ENCODE results near the gene SMC3. TPM values are rescaled to one million over a fixed set of nuclear protein-coding genes. Genes with fewer than 3 reads are reported as not detected.
A peak's percentile ranks its signal among the peaks of the same experiment; 100 is the strongest.

The SMC3 gene
- total RNA-seq, 1 donor from 2014 or later: 60.6 TPM

- Mint-ChIP-seq H3K9me3 (no peaks in the 10 kb centered on the region), H3K36me3 (peaks cover 33% of the 10 kb centered on the region), H3K27me3 (no peaks in the 10 kb centered on the region), H3K27ac (no peak overlapping the region), H3K4me3 (no peak overlapping the region), H3K4me1 (ENCODE audit: unreplicated experiment) (no peaks in the 10 kb centered on the region)
- TF ChIP-seq CTCF (conservative IDR thresholded peaks at IDR 0.05): no peak
- DNase-seq (ENCODE audit: extremely low spot score, unreplicated experiment): no peak
Observed at GRCh38 chr10:110584006-110584405, 16.5 kb downstream of the SMC3 start.

GRCh38 chr10:110591760-110592159 is 24.3 kb downstream of the SMC3 start:
- no peak overlapping the region for H3K27ac Mint-ChIP-seq
- DNase-seq (ENCODE audit: extremely low spot score, unreplicated experiment): no peak
- H3K4me3 Mint-ChIP-seq: no peak overlapping the region
- H3K4me1 Mint-ChIP-seq (ENCODE audit: unreplicated experiment): no peaks in the 10 kb centered on the region
- H3K27me3 Mint-ChIP-seq: no peaks in the 10 kb centered on the region
- H3K9me3 Mint-ChIP-seq: no peaks in the 10 kb centered on the region
- TF ChIP-seq CTCF (conservative IDR thresholded peaks at IDR 0.05): no peak
- H3K36me3 Mint-ChIP-seq: peaks cover 25% of the 10 kb centered on the region

GRCh38 chr10:110597476-110597875 is 30.0 kb downstream of the SMC3 start:
- peaks cover 27% of the 10 kb centered on the region for H3K36me3 Mint-ChIP-seq
- no peak for TF ChIP-seq CTCF (conservative IDR thresholded peaks at IDR 0.05)
- H3K27me3 Mint-ChIP-seq: no peaks in the 10 kb centered on the region
- H3K4me3 Mint-ChIP-seq: no peak overlapping the region
- H3K27ac Mint-ChIP-seq: no peak overlapping the region
- no peaks in the 10 kb centered on the region for H3K4me1 Mint-ChIP-seq (ENCODE audit: unreplicated experiment)
- no peaks in the 10 kb centered on the region for H3K9me3 Mint-ChIP-seq
- DNase-seq (ENCODE audit: extremely low spot score, unreplicated experiment): no peak

GRCh38 chr10:110600487-110601101 is 33.1 kb downstream of the SMC3 start:
- Mint-ChIP-seq H3K27me3 (no peaks in the 10 kb centered on the region), H3K36me3 (peaks cover 31% of the 10 kb centered on the region), H3K4me1 (ENCODE audit: unreplicated experiment) (no peaks in the 10 kb centered on the region), H3K9me3 (no peaks in the 10 kb centered on the region), H3K27ac (no peak overlapping the region), H3K4me3 (no peak overlapping the region)
- peak; percentile 81 for TF ChIP-seq CTCF (conservative IDR thresholded peaks at IDR 0.05)
- no peak for DNase-seq (ENCODE audit: extremely low spot score, unreplicated experiment)

- Mint-ChIP-seq H3K4me3 (no peak overlapping the region), H3K36me3 (peaks cover 30% of the 10 kb centered on the region), H3K4me1 (ENCODE audit: unreplicated experiment) (no peaks in the 10 kb centered on the region), H3K27ac (no peak overlapping the region), H3K9me3 (no peaks in the 10 kb centered on the region), H3K27me3 (no peaks in the 10 kb centered on the region)
- no peak for DNase-seq (ENCODE audit: extremely low spot score, unreplicated experiment)
- TF ChIP-seq CTCF (conservative IDR thresholded peaks at IDR 0.05): no peak
Observed at GRCh38 chr10:110601581-110601980, 34.1 kb downstream of the SMC3 start.

GRCh38 chr10:110608087-110608486 is 40.6 kb downstream of the SMC3 start:
- H3K4me1 Mint-ChIP-seq (ENCODE audit: unreplicated experiment): peaks cover 16% of the 10 kb centered on the region
- H3K27me3 Mint-ChIP-seq: no peaks in the 10 kb centered on the region
- H3K27ac Mint-ChIP-seq: no peak overlapping the region
- no peaks in the 10 kb centered on the region for H3K9me3 Mint-ChIP-seq
- no peak for TF ChIP-seq CTCF (conservative IDR thresholded peaks at IDR 0.05)
- H3K4me3 Mint-ChIP-seq: no peak overlapping the region
- H3K36me3 Mint-ChIP-seq: peaks cover 7% of the 10 kb centered on the region
- no peak for DNase-seq (ENCODE audit: extremely low spot score, unreplicated experiment)

Measured in type B pancreatic cell (in vitro differentiated cells).